ENCODE measurements around the gene C4orf33.

DNA sequence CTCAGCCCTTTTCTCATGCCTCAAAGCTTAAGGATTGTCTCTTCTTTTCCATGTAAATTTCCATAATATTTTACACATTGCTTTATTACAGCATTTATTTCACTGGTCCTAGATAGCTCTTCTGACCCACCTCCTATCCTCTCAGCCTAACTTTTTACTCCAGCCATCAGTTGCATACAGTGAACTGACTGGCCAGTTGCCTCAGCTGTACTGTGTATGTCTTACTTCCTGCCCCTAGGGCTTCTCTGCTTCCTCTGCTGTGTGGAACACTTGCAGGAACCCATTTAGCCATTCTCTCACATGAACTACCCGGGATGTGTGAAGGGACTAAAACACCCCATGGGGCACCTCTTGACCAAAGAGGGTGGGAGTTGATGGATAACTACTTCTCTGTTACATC is 18.0 kb downstream of the C4orf33 start:
- TF ChIP-seq POLR2AphosphoS5 (IDR thresholded peaks at IDR 0.05; ENCODE audit: low read depth, low read length) (no peak), ZNF274 (IDR thresholded peaks at IDR 0.05; ENCODE audit: low read depth, low read length) (no peak)
- TF ChIP-seq, protein P1, sequence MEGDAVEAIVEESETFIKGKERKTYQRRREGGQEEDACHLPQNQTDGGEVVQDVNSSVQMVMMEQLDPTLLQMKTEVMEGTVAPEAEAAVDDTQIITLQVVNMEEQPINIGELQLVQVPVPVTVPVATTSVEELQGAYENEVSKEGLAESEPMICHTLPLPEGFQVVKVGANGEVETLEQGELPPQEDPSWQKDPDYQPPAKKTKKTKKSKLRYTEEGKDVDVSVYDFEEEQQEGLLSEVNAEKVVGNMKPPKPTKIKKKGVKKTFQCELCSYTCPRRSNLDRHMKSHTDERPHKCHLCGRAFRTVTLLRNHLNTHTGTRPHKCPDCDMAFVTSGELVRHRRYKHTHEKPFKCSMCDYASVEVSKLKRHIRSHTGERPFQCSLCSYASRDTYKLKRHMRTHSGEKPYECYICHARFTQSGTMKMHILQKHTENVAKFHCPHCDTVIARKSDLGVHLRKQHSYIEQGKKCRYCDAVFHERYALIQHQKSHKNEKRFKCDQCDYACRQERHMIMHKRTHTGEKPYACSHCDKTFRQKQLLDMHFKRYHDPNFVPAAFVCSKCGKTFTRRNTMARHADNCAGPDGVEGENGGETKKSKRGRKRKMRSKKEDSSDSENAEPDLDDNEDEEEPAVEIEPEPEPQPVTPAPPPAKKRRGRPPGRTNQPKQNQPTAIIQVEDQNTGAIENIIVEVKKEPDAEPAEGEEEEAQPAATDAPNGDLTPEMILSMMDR (IDR thresholded peaks at IDR 0.05 in 2 of 3, conservative IDR thresholded peaks at IDR 0.05 in 1 of 3; ENCODE audit: borderline replicate concordance in 1 of 3, insufficient read depth in 1 of 3, low read depth in 2 of 3, low read length in 2 of 3), result no peak
